DND-41 (cell line): ENCODE results near the gene NUDT4B.
"Not testable (repeated sequence)": the region's sequence is repeated elsewhere in the genome, so short reads cannot be mapped to it uniquely, and the experiment has no call there.

ENCODE experiments used
- ATAC-seq: fragments of 200-7000 bp; cut with Tn5 transposase; 3 replicates; pipeline ENCODE4 v1.9.1; 2021; ENCODE audit warnings: low read depth; ENCODE audit not compliant: insufficient read depth
- DNase-seq: peaks from one replicate; pipeline ENCODE4 v3.0.0-alpha.2; 2020
- H2AFZ ChIP-seq: 2 replicates; pipeline ENCODE4 v1.6.0; 2012; ENCODE audit warnings: low read depth, low read length
- H3K27ac ChIP-seq: 2 replicates; pipeline ENCODE4 v1.5.1; 2012; ENCODE audit warnings: low read length, inconsistent platforms
- H3K27me3 ChIP-seq: fragments of 200-600 bp; sonication (generic); 2 replicates; pipeline ENCODE4 v1.6.0; 2012; ENCODE audit warnings: low read length, mild to moderate bottlenecking, inconsistent platforms; ENCODE audit not compliant: insufficient read depth, poor library complexity
- H3K36me3 ChIP-seq: 2 replicates; pipeline ENCODE4 v1.5.1; 2012; ENCODE audit warnings: low read length, inconsistent platforms; ENCODE audit not compliant: insufficient read depth
- H3K4me1 ChIP-seq: 2 replicates; pipeline ENCODE4 v1.5.1; 2012; ENCODE audit warnings: mild to moderate bottlenecking, low read length; ENCODE audit not compliant: insufficient read depth
- H3K4me2 ChIP-seq: 2 replicates; pipeline ENCODE4 v1.6.0; 2012; ENCODE audit warnings: mild to moderate bottlenecking, moderate library complexity, low read length, inconsistent platforms; ENCODE audit not compliant: insufficient read depth
- H3K4me3 ChIP-seq, 2 experiments: fragments of 200-600 bp in 1 of 2; shearing (Covaris generic) in 1 of 2; 2 replicates each; pipeline ENCODE4 v1.5.1; 2012 to 2016; ENCODE audit warnings: inconsistent platforms in 2 of 2, low read length in 2 of 2, mild to moderate bottlenecking in 2 of 2, low read depth in 1 of 2, moderate library complexity in 1 of 2
- H3K79me2 ChIP-seq: 2 replicates; pipeline ENCODE4 v1.6.0; 2012; ENCODE audit warnings: low read length, inconsistent platforms; ENCODE audit not compliant: insufficient read depth
- H3K9ac ChIP-seq: 2 replicates; pipeline ENCODE4 v1.6.0; 2012; ENCODE audit warnings: low read depth, mild to moderate bottlenecking, inconsistent platforms, low read length, moderate library complexity
- H3K9me3 ChIP-seq: 2 replicates; pipeline ENCODE4 v1.5.1; 2012; ENCODE audit warnings: low read length, moderate library complexity, mild to moderate bottlenecking, inconsistent platforms; ENCODE audit not compliant: insufficient read depth, severe bottlenecking
- H4K20me1 ChIP-seq: 2 replicates; pipeline ENCODE4 v1.6.0; 2012; ENCODE audit warnings: low read length; ENCODE audit not compliant: insufficient read depth

The NUDT4B gene

DNA sequence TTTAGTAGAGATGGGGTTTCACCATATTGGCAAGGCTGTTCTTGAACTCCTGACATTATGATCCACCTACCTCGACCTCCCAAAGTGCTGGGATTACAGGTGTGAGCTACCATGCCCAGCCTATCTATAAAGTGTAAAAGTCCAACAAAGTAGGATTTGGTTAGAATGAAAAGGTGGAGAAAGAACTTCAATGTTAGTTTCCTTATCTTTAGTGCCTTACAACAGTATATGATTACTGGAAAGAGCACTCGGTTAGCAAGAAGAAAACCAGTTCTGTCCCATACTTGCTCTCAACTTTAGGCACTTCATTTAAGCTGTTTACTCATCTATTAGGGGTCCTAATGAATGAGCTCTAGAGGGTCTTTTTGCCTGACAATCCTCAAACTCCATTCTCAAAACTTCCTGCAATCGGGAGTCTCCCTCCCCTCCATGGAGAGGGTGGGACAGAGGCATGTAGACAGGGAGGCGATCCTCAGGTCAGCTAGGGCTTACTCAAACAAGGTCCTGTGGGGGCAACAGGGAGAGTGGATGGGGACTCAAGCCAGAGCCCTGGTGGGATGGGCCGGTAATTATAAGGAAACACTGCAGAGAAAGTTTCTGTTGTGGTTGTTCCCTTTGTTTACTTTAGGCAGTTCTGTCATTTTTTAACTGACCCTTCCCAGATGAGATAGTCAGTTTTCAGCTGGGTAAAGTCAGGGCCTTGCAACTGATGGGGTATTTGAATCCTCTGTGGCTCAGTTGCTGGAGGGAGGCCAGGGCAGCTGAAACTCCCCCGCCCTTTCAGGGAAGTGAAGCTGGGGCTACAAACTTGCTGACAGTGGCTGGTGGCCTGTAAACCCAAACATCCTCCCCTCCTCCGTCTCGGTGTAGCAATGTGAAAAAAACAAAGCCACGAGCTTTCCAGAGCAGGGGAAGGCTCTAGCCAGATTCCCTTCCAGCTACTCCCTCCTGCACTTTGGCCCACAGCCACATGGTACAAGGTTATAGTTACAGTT lies 4.6 kb upstream of the NUDT4B start:
- peak; percentile 69 for ATAC-seq
- H3K36me3 ChIP-seq, H3K4me1 ChIP-seq, H2AFZ ChIP-seq, H3K79me2 ChIP-seq, H3K4me2 ChIP-seq, H3K4me3 ChIP-seq, H4K20me1 ChIP-seq, DNase-seq, H3K27ac ChIP-seq, H3K9me3 ChIP-seq, H3K27me3 ChIP-seq, H3K9ac ChIP-seq: not testable (repeated sequence)

DNA sequence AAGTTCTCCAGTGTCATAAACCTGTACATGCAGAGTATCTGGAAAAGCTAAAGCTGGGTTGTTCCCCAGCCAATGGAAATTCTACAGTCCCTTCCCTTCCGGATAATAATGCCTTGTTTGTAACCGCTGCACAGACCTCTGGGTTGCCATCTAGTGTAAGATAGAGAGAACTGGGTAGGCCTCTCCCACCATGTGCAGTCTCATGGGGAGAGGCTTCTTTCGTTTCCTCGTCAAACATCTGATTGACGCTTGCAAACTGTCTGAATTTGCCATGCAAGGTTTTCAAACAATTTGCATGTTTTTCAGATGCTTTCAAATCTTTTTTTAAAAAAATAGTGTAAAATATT lies 734 bp downstream of the NUDT4B start:
- peak; percentile 83 for ATAC-seq
- not testable (repeated sequence) for DNase-seq

DNA sequence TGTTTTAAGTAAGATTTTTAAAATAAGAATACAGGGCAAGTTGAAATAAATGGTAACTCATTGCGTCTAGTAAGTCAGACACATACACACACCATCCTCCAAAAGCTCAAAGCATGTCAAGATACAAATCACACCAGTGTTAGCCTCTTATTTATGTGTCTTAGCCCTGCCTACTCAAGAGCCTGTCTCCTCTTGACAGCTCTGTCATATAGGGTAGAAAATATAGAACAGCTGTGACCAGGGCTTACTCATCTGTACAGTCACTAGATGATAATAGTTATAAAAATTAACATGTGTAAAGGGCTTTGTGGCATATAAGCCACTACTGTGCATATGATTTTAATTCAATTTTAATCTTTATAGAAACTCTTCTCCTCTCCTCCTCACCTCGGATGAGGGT lies 7.7 kb downstream of the NUDT4B start:
- H3K9ac ChIP-seq, H3K27me3 ChIP-seq, H3K27ac ChIP-seq, H3K79me2 ChIP-seq, H3K9me3 ChIP-seq, H3K4me1 ChIP-seq, H4K20me1 ChIP-seq, H2AFZ ChIP-seq, ATAC-seq, H3K4me3 ChIP-seq, DNase-seq, H3K4me2 ChIP-seq, H3K36me3 ChIP-seq: not testable (repeated sequence)

More for the DNA sequence above, 734 bp downstream of the NUDT4B start:
- not testable (repeated sequence) for H3K27ac ChIP-seq, H4K20me1 ChIP-seq, H3K79me2 ChIP-seq, H3K4me2 ChIP-seq, H3K9me3 ChIP-seq, H2AFZ ChIP-seq, H3K27me3 ChIP-seq, H3K9ac ChIP-seq, H3K4me1 ChIP-seq, H3K4me3 ChIP-seq, H3K36me3 ChIP-seq

DNA sequence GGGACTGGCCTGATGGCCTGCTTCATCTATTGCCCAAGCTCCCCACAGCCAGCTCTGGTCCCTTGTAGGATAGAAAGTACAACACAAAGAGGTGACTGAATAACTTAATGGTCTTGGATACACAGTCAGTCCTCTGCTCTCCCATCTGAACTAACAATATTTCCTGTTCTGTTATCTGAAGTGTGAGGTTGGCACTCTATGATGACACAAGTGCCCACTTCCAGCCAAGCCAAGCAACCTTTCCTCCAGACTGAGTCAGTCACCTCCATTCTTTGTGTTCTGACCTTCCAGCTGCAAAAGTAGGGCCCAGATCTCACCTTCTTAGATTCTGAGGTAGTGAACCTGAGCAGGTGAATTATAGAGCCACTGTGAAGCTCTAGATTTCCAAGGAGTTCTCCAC lies 8.9 kb downstream of the NUDT4B start:
- H3K4me1 ChIP-seq, ATAC-seq, H3K4me2 ChIP-seq, H3K9me3 ChIP-seq, H4K20me1 ChIP-seq, H3K36me3 ChIP-seq, H3K27ac ChIP-seq, H3K79me2 ChIP-seq, H3K9ac ChIP-seq, H2AFZ ChIP-seq, H3K27me3 ChIP-seq, H3K4me3 ChIP-seq, DNase-seq: not testable (repeated sequence)

DNA sequence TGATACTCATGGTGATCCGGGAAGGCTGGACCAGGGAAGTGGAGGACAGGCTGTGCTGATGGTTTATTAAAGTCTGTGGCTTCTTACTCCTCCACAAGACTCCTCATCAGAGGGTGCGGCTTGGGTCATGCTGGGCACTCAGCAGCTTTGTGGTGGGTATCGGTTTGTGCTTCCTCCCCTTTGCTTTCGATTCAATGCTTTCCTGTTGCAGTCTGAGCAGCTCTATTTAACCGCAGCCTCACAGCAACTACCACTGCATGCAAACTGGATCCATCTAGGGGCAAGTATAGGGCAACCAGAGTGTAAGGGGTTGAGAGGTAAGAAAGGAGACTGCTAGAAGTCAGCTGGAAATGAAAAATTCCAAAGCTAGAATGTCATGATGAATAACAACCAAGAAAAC lies 9.8 kb downstream of the NUDT4B start:
- not testable (repeated sequence) for H3K9me3 ChIP-seq, H3K4me1 ChIP-seq, H4K20me1 ChIP-seq, H3K9ac ChIP-seq, H3K36me3 ChIP-seq, H3K27me3 ChIP-seq, H2AFZ ChIP-seq, H3K27ac ChIP-seq, H3K4me2 ChIP-seq, H3K79me2 ChIP-seq, DNase-seq, H3K4me3 ChIP-seq
- peak; percentile 98 for ATAC-seq

DNA sequence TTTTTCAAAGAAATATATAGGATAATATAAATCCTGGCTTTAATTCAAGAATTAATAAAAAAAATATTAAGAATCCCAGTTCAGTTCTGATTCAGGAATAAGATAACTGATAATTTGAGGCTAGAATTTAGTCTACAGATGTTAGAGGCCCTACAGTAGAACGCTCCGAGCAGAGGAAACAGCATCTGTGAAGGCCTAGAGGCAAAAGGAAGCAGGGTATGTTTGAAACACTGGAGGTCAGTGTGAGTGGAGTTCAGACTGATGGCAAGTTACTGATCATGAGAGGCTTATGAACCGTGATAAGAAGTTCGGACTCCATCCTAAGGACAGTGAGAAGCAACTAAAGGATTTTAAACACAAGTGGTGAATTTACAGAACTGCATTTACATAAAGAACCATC lies 10.4 kb downstream of the NUDT4B start:
- H3K79me2 ChIP-seq, H3K36me3 ChIP-seq, H3K27ac ChIP-seq, H3K4me1 ChIP-seq, H3K4me2 ChIP-seq, DNase-seq, ATAC-seq, H3K27me3 ChIP-seq, H3K9me3 ChIP-seq, H2AFZ ChIP-seq, H3K9ac ChIP-seq, H4K20me1 ChIP-seq, H3K4me3 ChIP-seq: not testable (repeated sequence)

DNA sequence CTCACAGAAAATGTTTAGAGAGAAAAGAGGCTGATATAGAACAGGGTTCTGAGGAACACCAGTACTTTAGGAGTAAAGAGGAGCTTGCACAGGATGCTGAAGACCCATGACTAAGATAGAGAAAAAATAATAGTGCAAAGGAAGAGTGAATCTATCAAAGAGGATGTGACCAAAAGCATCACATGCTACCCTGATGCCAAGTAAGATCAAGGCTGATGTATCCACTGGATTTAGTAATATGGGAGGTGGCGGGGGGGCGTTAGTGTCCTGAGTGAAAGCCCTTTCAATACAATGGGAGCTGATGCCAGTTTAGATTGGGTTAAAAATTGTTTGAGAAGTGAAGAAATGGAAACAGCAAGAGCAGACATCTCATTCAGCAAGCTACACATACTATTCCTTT lies 11.2 kb downstream of the NUDT4B start:
- H4K20me1 ChIP-seq, H3K36me3 ChIP-seq, H3K9me3 ChIP-seq, ATAC-seq, H3K4me2 ChIP-seq, H2AFZ ChIP-seq, H3K4me3 ChIP-seq, H3K27me3 ChIP-seq, H3K9ac ChIP-seq, H3K79me2 ChIP-seq, H3K4me1 ChIP-seq, H3K27ac ChIP-seq: not testable (repeated sequence)
- peak; percentile 3 for DNase-seq

DNA sequence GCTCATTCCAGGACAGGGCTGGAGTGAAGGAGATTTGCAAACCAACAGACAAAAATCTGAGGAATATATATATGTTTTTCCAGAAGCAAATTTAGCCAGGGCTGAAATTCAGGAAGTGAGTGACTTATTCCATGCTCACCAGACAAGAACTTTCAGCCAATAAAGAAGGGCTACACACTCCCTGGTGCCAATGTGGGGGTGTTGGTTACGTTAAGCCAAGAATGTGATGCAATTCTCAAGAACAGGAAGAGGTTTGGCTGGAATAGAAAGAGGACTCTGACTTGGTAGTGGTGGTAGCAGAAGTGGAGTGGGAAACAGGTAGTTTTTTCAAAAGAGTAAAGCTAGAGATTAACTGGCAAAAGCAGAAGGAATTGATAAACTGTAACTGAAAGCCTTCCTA lies 11.6 kb downstream of the NUDT4B start:
- not testable (repeated sequence) for H3K27me3 ChIP-seq, H3K4me3 ChIP-seq, ATAC-seq, H3K4me2 ChIP-seq, H2AFZ ChIP-seq, H4K20me1 ChIP-seq, H3K36me3 ChIP-seq, H3K4me1 ChIP-seq, H3K27ac ChIP-seq, H3K9ac ChIP-seq, DNase-seq, H3K9me3 ChIP-seq, H3K79me2 ChIP-seq
